Tibial nerve (tissue), 4 donors: Measurements from ENCODE around the gene TAS1R1. TPM values are rescaled to one million over a fixed set of nuclear protein-coding genes. Genes with fewer than 3 reads are reported as not detected.
A peak's percentile ranks its signal among the peaks of the same experiment; 100 is the strongest.

ENCODE experiments used
- DNase-seq, 2 donors: peaks; one replicate each; pipeline ENCODE4 v3.0.0-alpha.2; 2019; ENCODE audit warnings: low spot score in 2 of 2
- H3K27ac ChIP-seq, 4 donors: fragments of 200-600 bp; sonication (generic) in 3 of 4; one replicate each; pipeline ENCODE4 v1.5.1; 2017 to 2019; ENCODE audit warnings: mild to moderate bottlenecking in 1 of 4
- H3K27me3 ChIP-seq, 2 donors: fragments of 200-600 bp; sonication (generic) in 1 of 2; one replicate each; pipeline versions ENCODE4 v1.5.1 to v1.6.0; 2017 to 2019
- H3K36me3 ChIP-seq, 3 donors: fragments of 200-600 bp; sonication (generic); one replicate each; pipeline ENCODE4 v1.5.1; 2018 to 2019
- H3K4me1 ChIP-seq, 4 donors: fragments of 200-600 bp; sonication (generic) in 3 of 4; one replicate each; pipeline ENCODE4 v1.5.1; 2017 to 2019
- H3K4me3 ChIP-seq, 4 donors: fragments of 200-600 bp; sonication (generic) in 3 of 4; one replicate each; pipeline ENCODE4 v1.5.1; 2017 to 2019; ENCODE audit warnings: mild to moderate bottlenecking in 1 of 4, moderate library complexity in 1 of 4
- H3K9me3 ChIP-seq, 4 donors: fragments of 200-600 bp; sonication (generic) in 3 of 4; one replicate each; pipeline ENCODE4 v1.5.1; 2017 to 2019
- EP300 ChIP-seq, 2 donors: sonication (generic); formaldehyde crosslinking; IDR thresholded peaks; one replicate each; pipeline ENCODE4 v1.6.1; 2017; ENCODE audit warnings: antibody characterized with exemption in 2 of 2, mild to moderate bottlenecking in 1 of 2
- POLR2A ChIP-seq, 2 donors: fragments of 450-650 bp; IDR thresholded peaks; one replicate each; pipeline ENCODE4 v1.6.1; 2017; ENCODE audit warnings: antibody characterized with exemption in 2 of 2, mild to moderate bottlenecking in 2 of 2, moderate library complexity in 2 of 2
- WGBS, 2 donors: methylation state at CpG; one replicate each; pipeline ENCODE4 v1.1.5; 2018; 5-methylcytosine and 5-hydroxymethylcytosine counted together
- total RNA-seq, 4 donors: library from RNA; depleted of rRNA; stranded (reverse); fragments of >200 nt; gene quantifications; one replicate each; pipeline ENCODE4 v1.1.0, GENCODE V29; 2016
- TF ChIP-seq, protein P1 (sequence below), 5 experiments: fragments of 200-600 bp in 3 of 5; fragments of 450-650 bp in 2 of 5; sonication (generic) in 3 of 5; IDR thresholded peaks; one replicate each; pipeline ENCODE4 v1.5.1; 2016 to 2019; ENCODE audit warnings: antibody characterized with exemption in 5 of 5, mild to moderate bottlenecking in 3 of 5, moderate library complexity in 2 of 5

Gene TAS1R1
- total RNA-seq, 4 donors from 2014 or later, result 0.22 to 0.78 TPM; not detected in 2

- Histone ChIP-seq H3K4me1 (peaks cover 0 to 72% (median 62%) of the 10 kb centered on the region in 4 donors), H3K27me3 (no peaks in the 10 kb centered on the region), H3K4me3 (peak overlapping the region; percentile 83 to 97 (median 95)), H3K9me3 (no peaks in the 10 kb centered on the region), H3K36me3 (peaks cover 0 to 36% (median 20%) of the 10 kb centered on the region in 3 donors), H3K27ac (peak overlapping the region; percentile 95 to 100 (median 98))
- WGBS, 2 donors, result 1% methylated on average over 29 to 37 of the region's 40 CpGs
- peak; percentile 58 to 93 for TF ChIP-seq EP300 (IDR thresholded peaks at IDR 0.05)
- TF ChIP-seq POLR2A (IDR thresholded peaks at IDR 0.05), result peak; percentile 69 to 74
- TF ChIP-seq, protein P1, sequence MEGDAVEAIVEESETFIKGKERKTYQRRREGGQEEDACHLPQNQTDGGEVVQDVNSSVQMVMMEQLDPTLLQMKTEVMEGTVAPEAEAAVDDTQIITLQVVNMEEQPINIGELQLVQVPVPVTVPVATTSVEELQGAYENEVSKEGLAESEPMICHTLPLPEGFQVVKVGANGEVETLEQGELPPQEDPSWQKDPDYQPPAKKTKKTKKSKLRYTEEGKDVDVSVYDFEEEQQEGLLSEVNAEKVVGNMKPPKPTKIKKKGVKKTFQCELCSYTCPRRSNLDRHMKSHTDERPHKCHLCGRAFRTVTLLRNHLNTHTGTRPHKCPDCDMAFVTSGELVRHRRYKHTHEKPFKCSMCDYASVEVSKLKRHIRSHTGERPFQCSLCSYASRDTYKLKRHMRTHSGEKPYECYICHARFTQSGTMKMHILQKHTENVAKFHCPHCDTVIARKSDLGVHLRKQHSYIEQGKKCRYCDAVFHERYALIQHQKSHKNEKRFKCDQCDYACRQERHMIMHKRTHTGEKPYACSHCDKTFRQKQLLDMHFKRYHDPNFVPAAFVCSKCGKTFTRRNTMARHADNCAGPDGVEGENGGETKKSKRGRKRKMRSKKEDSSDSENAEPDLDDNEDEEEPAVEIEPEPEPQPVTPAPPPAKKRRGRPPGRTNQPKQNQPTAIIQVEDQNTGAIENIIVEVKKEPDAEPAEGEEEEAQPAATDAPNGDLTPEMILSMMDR (IDR thresholded peaks at IDR 0.05), result peak in 1 of 5 experiments; percentile 12
- peak; percentile 63 to 84 for DNase-seq
Observed at GRCh38 chr1:6601049-6601922, 46.2 kb downstream of the TAS1R1 start.

- H3K27me3 ChIP-seq, result no peaks in the 10 kb centered on the region
- H3K4me1 ChIP-seq, result peaks cover 0 to 64% (median 54%) of the 10 kb centered on the region in 4 donors
- H3K9me3 ChIP-seq, result no peaks in the 10 kb centered on the region
- DNase-seq, result no peak
- peak overlapping the region; percentile 83 to 97 (median 95) for H3K4me3 ChIP-seq
- H3K27ac ChIP-seq, result peak overlapping the region; percentile 95 to 100 (median 98)
- WGBS, 2 donors, result 0% methylated on average over 53 to 77 of the region's 103 CpGs
- no peak for TF ChIP-seq POLR2A (IDR thresholded peaks at IDR 0.05)
- TF ChIP-seq, protein P1 (IDR thresholded peaks at IDR 0.05), result no peak
- no peak for TF ChIP-seq EP300 (IDR thresholded peaks at IDR 0.05)
- peaks cover 0 to 28% (median 20%) of the 10 kb centered on the region in 3 donors for H3K36me3 ChIP-seq
Observed at GRCh38 chr1:6601923-6602668, 47.0 kb downstream of the TAS1R1 start.

DNA sequence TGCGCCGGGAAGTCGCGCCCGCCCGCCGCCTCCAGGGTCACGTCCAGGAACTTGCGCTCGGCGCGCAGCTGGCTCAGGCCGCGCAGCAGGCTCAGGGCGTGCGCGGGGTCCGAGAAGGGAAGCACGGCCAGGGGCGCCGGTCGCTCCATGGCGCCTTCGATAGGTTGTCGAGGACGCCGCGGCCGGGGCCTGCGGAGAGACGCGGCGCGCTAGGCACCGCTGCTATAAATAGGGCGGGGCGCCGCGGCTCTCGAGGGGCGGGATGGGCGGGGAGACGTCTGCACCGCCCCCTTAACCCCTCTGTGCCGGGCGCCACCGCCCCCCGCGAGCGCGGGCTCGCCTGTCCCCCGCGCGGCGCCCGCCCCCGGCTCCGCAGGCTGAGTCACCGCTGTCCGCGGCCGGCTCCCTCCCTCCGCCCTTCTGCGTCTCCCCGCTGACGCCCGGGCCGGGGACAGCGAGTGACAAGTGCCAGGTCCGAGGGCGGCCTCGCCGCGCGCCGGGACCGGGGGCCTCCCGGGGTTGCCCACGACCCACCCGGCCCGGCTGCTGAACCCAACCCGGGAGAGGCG, 47.6 kb downstream of the TAS1R1 start, which contains the start of gene KLHL21:
Gene KLHL21 (minus strand): TSS at position 201 of the 569 bp plus-strand sequence. CDS start 52 bp downstream, at position 149.
- 2% methylated on average over 38 of the region's 84 CpGs; no CpG with 5 or more reads in 1 of the 2 donors for WGBS, 2 donors
- TF ChIP-seq, protein P1 (IDR thresholded peaks at IDR 0.05), result peak in 1 of 5 experiments; percentile 8
- TF ChIP-seq EP300 (IDR thresholded peaks at IDR 0.05) (peak in 1 of 2 donors; percentile 96), POLR2A (IDR thresholded peaks at IDR 0.05) (peak; percentile 63 to 86)
- Histone ChIP-seq H3K27ac (peak within 1 kb of the TSS; percentile 95 to 100 (median 98)), H3K4me3 (peak within 1 kb of the TSS; percentile 83 to 97 (median 95)), H3K27me3 (no peaks in the 10 kb centered on the region), H3K4me1 (peaks cover 0 to 58% (median 47%) of the 10 kb centered on the region in 4 donors), H3K9me3 (no peaks in the 10 kb centered on the region), H3K36me3 (peaks cover 0 to 21% (median 13%) of the 10 kb centered on the region in 3 donors)
- peak; percentile 75 to 85 for DNase-seq

DNA sequence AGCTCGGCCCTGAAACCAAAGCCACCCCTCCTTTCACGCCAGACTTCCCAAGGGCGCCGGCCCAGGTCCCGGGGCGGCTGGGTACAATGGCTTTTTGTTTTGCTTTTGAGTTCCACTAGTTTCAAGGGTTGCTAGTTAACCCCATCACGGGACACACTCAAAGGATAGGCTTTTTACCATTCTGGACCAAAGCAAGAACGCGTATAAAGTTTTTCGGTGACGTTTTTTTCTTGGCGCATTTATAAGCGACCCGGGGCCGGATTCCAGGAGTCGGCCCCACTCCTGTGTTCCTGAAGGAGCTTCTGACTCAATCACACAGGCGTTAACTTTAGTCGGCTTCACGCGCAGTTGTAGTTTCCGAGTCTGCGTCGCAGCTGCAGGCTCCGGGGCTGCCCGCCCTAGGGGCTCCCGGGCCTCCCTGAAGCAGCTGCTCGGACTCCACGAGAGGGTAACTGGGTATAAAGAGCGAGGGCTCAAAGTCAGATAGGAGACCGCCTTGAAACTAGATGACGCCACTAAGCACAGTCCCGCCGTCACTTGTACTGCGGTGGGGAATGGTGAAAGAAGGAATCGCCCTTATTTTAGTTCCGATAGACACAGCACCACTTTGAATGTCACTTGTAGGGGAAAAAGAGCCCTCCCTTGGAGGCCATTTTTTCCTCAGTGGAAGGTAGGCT, 48.3 kb downstream of the TAS1R1 start:
- Histone ChIP-seq H3K9me3 (no peaks in the 10 kb centered on the region), H3K4me1 (peaks cover 0 to 51% (median 41%) of the 10 kb centered on the region in 4 donors), H3K27ac (peak overlapping the region; percentile 95 to 100 (median 98)), H3K36me3 (peaks cover 0 to 15% (median 7%) of the 10 kb centered on the region in 3 donors), H3K4me3 (peak overlapping the region; percentile 66 to 95 (median 89)), H3K27me3 (no peaks in the 10 kb centered on the region)
- peak in 1 of 2 donors; percentile 48 for DNase-seq
- TF ChIP-seq EP300 (IDR thresholded peaks at IDR 0.05) (peak in 1 of 2 donors; percentile 61), POLR2A (IDR thresholded peaks at IDR 0.05) (no peak)
- 0 to 1% methylated on average over 33 to 36 of the region's 36 CpGs for WGBS, 2 donors
